PC-3 (cell line): ENCODE data around the gene CSRNP3. TPM values are rescaled to one million over a fixed set of nuclear protein-coding genes. Genes with fewer than 3 reads are reported as not detected.

Experiments
- ATAC-seq: fragments of 200-7000 bp; cut with Tn5 transposase; 2 replicates; pipeline ENCODE4 v1.9.1; 2020; ENCODE audit warnings: mild to moderate bottlenecking, moderate library complexity
- BruUV-seq: library from RNA; stranded (reverse); fragments of 400-500 nt; replicated peaks from 2 replicates; lab custom pipeline; 2021; lab: Mats Ljungman, UMichigan
- CTCF ChIA-PET: fragments of 300-600 bp; sonication (Branson Sonifier 250); formaldehyde crosslinking; loops from one replicate; lab custom pipeline; 2022; ENCODE audit warnings: antibody characterized with exemption; lab: Charles Lee
- POLR2A ChIA-PET: fragments of 300-600 bp; sonication (Branson Sonifier 250); formaldehyde crosslinking; loops from one replicate; lab custom pipeline; 2022; ENCODE audit warnings: antibody characterized with exemption; ENCODE audit not compliant: unreplicated experiment; lab: Charles Lee
- DNase-seq: peaks from one replicate; pipeline ENCODE4 v3.0.0-alpha.2; 2015
- H2AFZ ChIP-seq: fragments of 300-600 bp; sonication (generic); 2 replicates; pipeline ENCODE4 v1.6.0; 2016; ENCODE audit warnings: antibody characterized with exemption, low read length
- H3F3A ChIP-seq: fragments of 300-600 bp; sonication (generic); one replicate; pipeline ENCODE4 v1.6.0; 2017; ENCODE audit warnings: antibody characterized with exemption, low read length, control low read depth, mild to moderate bottlenecking; ENCODE audit not compliant: unreplicated experiment
- H3K27ac ChIP-seq: fragments of 300-600 bp; sonication (generic); 2 replicates; pipeline ENCODE4 v1.5.1; 2016; ENCODE audit warnings: mild to moderate bottlenecking, low read length
- H3K27me3 ChIP-seq: fragments of 300-600 bp; sonication (generic); 2 replicates; pipeline ENCODE4 v1.6.1; 2016; ENCODE audit warnings: low read length, mixed read lengths
- H3K36me3 ChIP-seq: fragments of 300-600 bp; sonication (generic); 2 replicates; pipeline ENCODE4 v1.6.1; 2016; ENCODE audit warnings: low read depth, mixed run types, low read length, mixed read lengths
- H3K4me1 ChIP-seq: fragments of 300-600 bp; sonication (generic); 2 replicates; pipeline ENCODE4 v1.5.1; 2016; ENCODE audit warnings: low read length; ENCODE audit not compliant: insufficient read depth
- H3K4me2 ChIP-seq: fragments of 300-600 bp; sonication (generic); 2 replicates; pipeline ENCODE4 v1.6.0; 2016; ENCODE audit warnings: low read length
- H3K4me3 ChIP-seq: fragments of 300-600 bp; sonication (generic); 2 replicates; pipeline ENCODE4 v1.5.1; 2016; ENCODE audit warnings: mild to moderate bottlenecking, low read length, mixed read lengths
- H3K79me2 ChIP-seq: fragments of 300-600 bp; sonication (generic); 2 replicates; pipeline ENCODE4 v1.6.1; 2017; ENCODE audit warnings: low read length, mixed read lengths
- H3K9ac ChIP-seq: fragments of 300-600 bp; sonication (generic); 2 replicates; pipeline ENCODE4 v1.6.0; 2016; ENCODE audit warnings: mild to moderate bottlenecking, low read length
- H3K9me2 ChIP-seq: fragments of 300-600 bp; sonication (generic); replicated peaks from 2 replicates; pipeline ENCODE4 v1.6.1; 2016; ENCODE audit warnings: mixed run types, low read length, mixed read lengths
- H3K9me3 ChIP-seq: fragments of 300-600 bp; sonication (generic); 2 replicates; pipeline ENCODE4 v1.6.1; 2016; ENCODE audit warnings: low read length, mixed read lengths
- H4K20me1 ChIP-seq: fragments of 300-600 bp; sonication (generic); 2 replicates; pipeline ENCODE4 v1.6.1; 2016; ENCODE audit warnings: low read length, mixed read lengths
- CTCF ChIP-seq: fragments of 300-600 bp; sonication (generic); conservative IDR thresholded peaks from 2 replicates; pipeline ENCODE4 v1.5.1; 2017; ENCODE audit warnings: antibody characterized with exemption, low read depth, mild to moderate bottlenecking, low read length
- EZH2 ChIP-seq: fragments of 300-600 bp; sonication (generic); IDR thresholded peaks from one replicate; pipeline ENCODE4 v1.6.1; 2017; ENCODE audit warnings: antibody characterized with exemption, mild to moderate bottlenecking, low read length; ENCODE audit not compliant: unreplicated experiment
- EZH2phosphoT487 ChIP-seq: fragments of 300-600 bp; sonication (generic); IDR thresholded peaks from 2 replicates; pipeline ENCODE4 v1.6.1; 2018; ENCODE audit warnings: mild to moderate bottlenecking, antibody characterized with exemption, low read length, borderline replicate concordance
- intact Hi-C: fragments of 100-400 bp; cut with micrococcal nuclease; formaldehyde crosslinking; loops from 2 replicates; pipeline ENCODE4 v1.9.0; 2023
- total RNA-seq: library from RNA; depleted of rRNA; stranded (reverse); fragments of >200 nt; gene quantifications from 2 replicates; pipeline ENCODE4 v1.2.3, GENCODE V29; 2014

CSRNP3 gene
- total RNA-seq, 1 experiment from 2014 or later, result 2.2 TPM

- Histone ChIP-seq H3K4me1 (no peaks in the 10 kb centered on the region), H4K20me1 (no peaks in the 10 kb centered on the region), H3F3A (no peaks in the 10 kb centered on the region), H3K36me3 (no peaks in the 10 kb centered on the region), H3K27ac (no peak overlapping the region), H3K4me3 (no peak overlapping the region), H3K9me2 (0 out of 2 replicates have a peak, but pooled peaks cover 3% of the 10 kb centered on the region), H3K9me3 (no peaks in the 10 kb centered on the region), H2AFZ (no peak overlapping the region), H3K4me2 (no peak overlapping the region), H3K27me3 (no peaks in the 10 kb centered on the region), H3K79me2 (no peaks in the 10 kb centered on the region), H3K9ac (no peak overlapping the region)
- DNase-seq (no peak), ATAC-seq (no peak)
- no TSS peak for BruUV-seq
- intact Hi-C loops, result no loop called here
- CTCF ChIA-PET, result no interaction called here
- no peak for TF ChIP-seq CTCF
- no peak for TF ChIP-seq EZH2phosphoT487
- no peak for TF ChIP-seq EZH2
- POLR2A ChIA-PET, result no interaction called here
Measured at GRCh38 chr2:165666605-165667004, 197.1 kb downstream of the CSRNP3 start.

- Histone ChIP-seq H2AFZ (no peak overlapping the region), H3K36me3 (no peaks in the 10 kb centered on the region), H4K20me1 (no peaks in the 10 kb centered on the region), H3K4me3 (no peak overlapping the region), H3K9me2 (0 out of 2 replicates have a peak, but pooled peaks cover 2% of the 10 kb centered on the region), H3F3A (no peaks in the 10 kb centered on the region), H3K79me2 (no peaks in the 10 kb centered on the region), H3K4me2 (no peak overlapping the region), H3K4me1 (no peaks in the 10 kb centered on the region), H3K9ac (no peak overlapping the region), H3K27me3 (no peaks in the 10 kb centered on the region), H3K27ac (no peak overlapping the region), H3K9me3 (no peaks in the 10 kb centered on the region)
- BruUV-seq, result no TSS peak
- TF ChIP-seq EZH2phosphoT487 (no peak), CTCF (no peak), EZH2 (no peak)
- ATAC-seq (no peak), DNase-seq (no peak)
- ChIA-PET CTCF (no interaction called here), POLR2A (no interaction called here)
- intact Hi-C loops, result no loop called here
Measured at GRCh38 chr2:165667375-165667774, 197.9 kb downstream of the CSRNP3 start.

DNA sequence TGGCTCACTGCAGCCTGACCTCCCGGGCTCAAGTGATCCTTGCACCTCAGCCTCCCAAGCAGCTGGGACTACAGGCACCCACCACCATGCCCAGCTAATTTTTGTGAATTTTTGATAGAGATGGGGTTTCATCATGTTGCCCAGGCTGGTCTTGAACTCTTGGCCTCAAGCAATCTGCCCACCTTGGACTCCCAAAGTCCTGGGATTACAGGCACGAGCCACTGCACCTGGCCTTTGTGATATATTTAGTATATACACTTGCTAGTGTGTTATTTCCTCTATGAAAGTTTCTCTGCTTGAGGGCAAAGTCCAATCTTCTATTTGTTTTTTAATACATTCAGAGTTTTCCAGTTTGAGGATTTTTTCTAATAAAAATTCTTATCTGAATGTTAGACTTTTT lies 205.3 kb downstream of the CSRNP3 start:
- no peak overlapping the region for H3K4me2 ChIP-seq
- no peak overlapping the region for H3K4me3 ChIP-seq
- no peak overlapping the region for H3K9ac ChIP-seq
- intact Hi-C loops, result no loop called here
- ATAC-seq (peak; percentile 40), DNase-seq (no peak)
- CTCF ChIA-PET, result no interaction called here
- H3K9me3 ChIP-seq, result no peaks in the 10 kb centered on the region
- H3K36me3 ChIP-seq, result no peaks in the 10 kb centered on the region
- BruUV-seq, result no TSS peak
- no peaks in the 10 kb centered on the region for H4K20me1 ChIP-seq
- H3K4me1 ChIP-seq, result no peaks in the 10 kb centered on the region
- POLR2A ChIA-PET, result no interaction called here
- H3K27ac ChIP-seq, result no peak overlapping the region
- no peaks in the 10 kb centered on the region for H3K79me2 ChIP-seq
- H3K9me2 ChIP-seq, result no peaks in the 10 kb centered on the region
- no peaks in the 10 kb centered on the region for H3K27me3 ChIP-seq
- TF ChIP-seq EZH2phosphoT487 (no peak), CTCF (no peak), EZH2 (no peak)
- H3F3A ChIP-seq, result no peaks in the 10 kb centered on the region
- no peak overlapping the region for H2AFZ ChIP-seq
